Measurements from ENCODE around the gene ZMYND10. TPM values are rescaled to one million over a fixed set of nuclear protein-coding genes. Genes with fewer than 3 reads are reported as not detected.

Gene ZMYND10
- total RNA-seq, 4 donors from 2014 or later: 0.30 to 1.7 (median 1.3) TPM; not detected in 1

DNA sequence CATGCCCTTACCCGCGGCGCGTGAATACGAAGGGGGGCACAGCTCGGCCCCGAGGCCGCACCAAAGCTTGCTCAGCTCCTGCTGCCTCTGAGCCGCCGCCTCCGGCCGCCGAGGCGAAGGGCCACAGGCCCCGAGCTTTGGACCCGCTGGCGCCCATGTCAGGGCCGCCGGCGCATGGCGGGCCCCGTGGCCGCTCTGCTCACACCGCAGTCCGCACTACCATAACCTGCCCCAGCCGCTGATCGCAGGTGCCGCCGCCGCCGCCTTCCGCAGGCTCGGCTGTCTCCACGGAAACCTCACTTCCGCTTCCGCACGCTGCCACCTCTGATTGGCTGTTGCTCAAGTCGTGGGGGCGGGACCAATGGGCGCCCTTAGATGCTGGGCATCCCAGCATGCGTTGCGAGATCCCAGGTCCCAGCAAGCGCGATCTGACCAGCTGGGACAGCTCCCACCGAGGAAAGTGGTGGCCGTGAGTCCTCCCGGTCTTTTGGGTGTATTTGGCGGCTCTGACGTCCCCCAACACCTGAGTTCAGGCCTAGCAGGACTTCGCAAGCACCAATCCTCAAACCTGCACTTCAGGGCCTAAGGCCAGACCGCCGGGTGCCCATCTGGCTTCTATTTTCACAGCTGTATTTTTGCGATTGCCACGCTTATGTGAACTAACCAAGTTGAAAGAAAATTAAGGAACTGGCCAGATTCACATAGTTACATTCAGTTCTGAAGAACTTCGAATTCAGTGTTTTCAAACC, 17.4 kb downstream of the ZMYND10 start, which contains the start of gene TUSC2:
TSS of gene TUSC2 (minus strand) at position 281 of the 749 bp plus-strand sequence. CDS start at position 157, 124 bp downstream.
- TF ChIP-seq, protein P1, sequence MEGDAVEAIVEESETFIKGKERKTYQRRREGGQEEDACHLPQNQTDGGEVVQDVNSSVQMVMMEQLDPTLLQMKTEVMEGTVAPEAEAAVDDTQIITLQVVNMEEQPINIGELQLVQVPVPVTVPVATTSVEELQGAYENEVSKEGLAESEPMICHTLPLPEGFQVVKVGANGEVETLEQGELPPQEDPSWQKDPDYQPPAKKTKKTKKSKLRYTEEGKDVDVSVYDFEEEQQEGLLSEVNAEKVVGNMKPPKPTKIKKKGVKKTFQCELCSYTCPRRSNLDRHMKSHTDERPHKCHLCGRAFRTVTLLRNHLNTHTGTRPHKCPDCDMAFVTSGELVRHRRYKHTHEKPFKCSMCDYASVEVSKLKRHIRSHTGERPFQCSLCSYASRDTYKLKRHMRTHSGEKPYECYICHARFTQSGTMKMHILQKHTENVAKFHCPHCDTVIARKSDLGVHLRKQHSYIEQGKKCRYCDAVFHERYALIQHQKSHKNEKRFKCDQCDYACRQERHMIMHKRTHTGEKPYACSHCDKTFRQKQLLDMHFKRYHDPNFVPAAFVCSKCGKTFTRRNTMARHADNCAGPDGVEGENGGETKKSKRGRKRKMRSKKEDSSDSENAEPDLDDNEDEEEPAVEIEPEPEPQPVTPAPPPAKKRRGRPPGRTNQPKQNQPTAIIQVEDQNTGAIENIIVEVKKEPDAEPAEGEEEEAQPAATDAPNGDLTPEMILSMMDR (IDR thresholded peaks at IDR 0.05): peak in 1 of 5 experiments; percentile 44
- TF ChIP-seq EP300 (IDR thresholded peaks at IDR 0.05): peak; percentile 87 to 89
- peak; percentile 28 to 65 for TF ChIP-seq POLR2A (IDR thresholded peaks at IDR 0.05)
- DNase-seq (ENCODE audit: low spot score in 2 of 2): peak; percentile 98
- Histone ChIP-seq H3K4me3 (peak within 1 kb of the TSS; percentile 78 to 97 (median 90)), H3K36me3 (peaks cover 5 to 55% (median 17%) of the 10 kb centered on the region in 3 donors), H3K9me3 (no peaks in the 10 kb centered on the region), H3K4me1 (peaks cover 0 to 67% (median 21%) of the 10 kb centered on the region in 4 donors), H3K27me3 (no peaks in the 10 kb centered on the region), H3K27ac (peak within 1 kb of the TSS; percentile 57 to 89 (median 86))
- 2 to 5% methylated on average over 30 to 43 of the region's 55 CpGs for WGBS, 2 donors

DNA sequence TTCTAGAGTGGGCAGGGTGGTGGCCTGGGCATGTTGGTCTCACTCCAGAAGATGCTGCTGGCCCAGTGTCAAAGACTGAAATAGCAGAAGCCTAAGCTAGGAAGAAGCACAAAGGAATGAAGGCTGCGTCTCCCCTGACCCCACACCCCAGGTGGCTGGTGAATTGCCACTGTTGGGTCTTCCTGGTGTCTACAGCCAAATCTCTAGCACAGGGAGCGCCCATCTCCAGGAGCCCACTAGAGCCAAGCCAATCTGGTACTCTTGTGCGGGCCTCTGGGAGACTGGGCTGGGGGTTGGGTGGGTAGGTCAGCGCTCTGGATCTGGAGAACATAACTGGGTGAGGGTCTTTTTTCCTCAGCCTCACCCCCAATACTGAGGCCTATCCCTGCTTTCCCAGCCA, 18.4 kb downstream of the ZMYND10 start:
- no peak for DNase-seq (ENCODE audit: low spot score in 2 of 2)
- WGBS, 2 donors: 70 to 75% methylated on average over 4 of the region's 4 CpGs
- Histone ChIP-seq H3K36me3 (peaks cover 5 to 50% (median 17%) of the 10 kb centered on the region in 3 donors), H3K27me3 (no peaks in the 10 kb centered on the region), H3K27ac (peak overlapping the region in 2 of 4 donors; percentile 88 to 89), H3K9me3 (no peaks in the 10 kb centered on the region), H3K4me3 (peak overlapping the region; percentile 78 to 97 (median 90)), H3K4me1 (peaks cover 0 to 70% (median 29%) of the 10 kb centered on the region in 4 donors)
- TF ChIP-seq POLR2A (IDR thresholded peaks at IDR 0.05): no peak

DNA sequence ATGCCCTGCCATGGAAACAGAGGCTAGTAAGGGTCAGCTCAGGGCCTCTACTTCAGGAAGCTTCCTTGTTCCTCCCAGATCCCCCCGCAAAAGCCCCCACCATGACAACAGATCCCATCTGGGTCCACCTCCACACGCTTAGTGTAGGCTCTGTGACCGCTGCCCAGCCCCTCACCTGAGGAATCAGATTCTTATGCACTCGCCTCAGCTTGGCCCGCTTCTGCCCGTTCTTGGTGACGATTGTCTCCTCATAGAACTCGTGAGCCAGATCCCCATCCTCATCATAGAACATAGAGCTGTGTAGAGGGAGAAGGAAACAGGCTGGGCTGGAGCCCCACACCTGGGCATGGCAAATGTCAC, 19.4 kb downstream of the ZMYND10 start:
- H3K27ac ChIP-seq: no peak overlapping the region
- TF ChIP-seq EP300 (IDR thresholded peaks at IDR 0.05) (no peak), POLR2A (IDR thresholded peaks at IDR 0.05) (no peak)
- TF ChIP-seq, protein P1 (IDR thresholded peaks at IDR 0.05): no peak
- peaks cover 5 to 40% (median 13%) of the 10 kb centered on the region in 3 donors for H3K36me3 ChIP-seq
- H3K4me1 ChIP-seq: peaks cover 0 to 72% (median 32%) of the 10 kb centered on the region in 4 donors
- DNase-seq (ENCODE audit: low spot score in 2 of 2): no peak
- no peaks in the 10 kb centered on the region for H3K27me3 ChIP-seq
- 86 to 90% methylated on average over 8 of the region's 8 CpGs for WGBS, 2 donors
- H3K9me3 ChIP-seq: no peaks in the 10 kb centered on the region
- no peak overlapping the region for H3K4me3 ChIP-seq

DNA sequence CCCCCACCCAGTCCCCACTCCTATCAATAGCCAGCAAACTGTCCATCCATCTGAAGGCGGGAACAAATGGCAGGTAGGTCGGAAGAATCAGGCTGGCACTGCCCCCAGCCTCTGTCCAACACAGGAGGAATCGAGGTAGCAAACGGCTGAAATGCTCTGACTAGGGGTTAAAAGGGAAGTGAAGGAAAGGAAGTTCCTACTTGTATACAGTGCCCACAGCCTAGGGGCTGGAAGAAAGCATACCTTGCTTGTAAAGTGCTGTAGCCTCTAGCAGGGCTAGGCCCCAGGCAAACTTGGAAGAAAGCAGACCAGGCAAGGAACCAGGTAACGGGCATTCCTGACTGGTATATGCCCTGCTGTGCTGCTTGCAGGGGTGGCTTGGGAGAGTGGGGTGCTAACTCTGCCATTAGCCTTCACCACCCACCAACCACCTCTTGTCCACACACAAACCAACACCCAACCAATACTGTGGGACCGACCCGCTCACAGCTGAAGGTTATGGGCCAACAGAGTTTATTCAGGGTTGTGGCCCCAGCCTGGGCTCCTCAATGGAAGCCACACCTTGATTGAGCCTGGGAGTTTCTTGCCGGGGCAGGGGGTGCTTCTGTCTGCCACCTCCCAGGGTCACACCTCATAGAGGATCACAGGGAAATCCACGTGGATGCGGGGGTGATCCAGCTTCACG, 19.9 kb downstream of the ZMYND10 start:
- WGBS, 2 donors: 80 to 82% methylated on average over 8 to 11 of the region's 11 CpGs
- Histone ChIP-seq H3K9me3 (no peaks in the 10 kb centered on the region), H3K4me3 (no peak overlapping the region), H3K36me3 (peaks cover 3 to 35% (median 8%) of the 10 kb centered on the region in 3 donors), H3K27ac (peak overlapping the region in 2 of 4 donors; percentile 5 to 99), H3K4me1 (peaks cover 0 to 72% (median 32%) of the 10 kb centered on the region in 4 donors), H3K27me3 (no peaks in the 10 kb centered on the region)
- no peak for DNase-seq (ENCODE audit: low spot score in 2 of 2)
- TF ChIP-seq POLR2A (IDR thresholded peaks at IDR 0.05) (no peak), EP300 (IDR thresholded peaks at IDR 0.05) (no peak)
- TF ChIP-seq, protein P1 (IDR thresholded peaks at IDR 0.05): no peak

DNA sequence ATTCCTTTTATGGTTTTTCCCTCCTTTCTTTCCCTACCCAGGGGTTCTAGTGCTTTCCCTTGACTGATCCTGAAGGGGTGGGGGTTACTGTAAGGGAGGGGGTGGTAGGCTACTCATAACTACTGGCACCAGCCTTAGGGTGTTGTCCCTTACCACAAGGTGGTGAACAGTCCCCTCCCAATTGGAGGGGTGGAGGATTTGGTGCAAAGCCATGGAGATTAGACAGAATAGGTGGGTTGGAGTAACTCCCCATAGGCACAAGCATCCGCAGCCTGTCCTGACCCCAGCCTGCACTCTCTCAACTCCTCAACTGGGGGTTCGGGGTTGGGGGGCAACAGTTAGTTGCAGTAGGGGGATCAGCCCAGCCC, 20.4 kb downstream of the ZMYND10 start:
- DNase-seq (ENCODE audit: low spot score in 2 of 2): no peak
- H3K4me1 ChIP-seq: peaks cover 0 to 77% (median 36%) of the 10 kb centered on the region in 4 donors
- peaks cover 0 to 30% (median 2%) of the 10 kb centered on the region in 3 donors for H3K36me3 ChIP-seq
- WGBS, 2 donors: 73 to 83% methylated on average over 2 of the region's 2 CpGs
- H3K27ac ChIP-seq: peak overlapping the region in 2 of 4 donors; percentile 5 to 99
- TF ChIP-seq EP300 (IDR thresholded peaks at IDR 0.05) (no peak), POLR2A (IDR thresholded peaks at IDR 0.05) (no peak)
- TF ChIP-seq, protein P1 (IDR thresholded peaks at IDR 0.05): no peak
- H3K9me3 ChIP-seq: no peaks in the 10 kb centered on the region
- no peak overlapping the region for H3K4me3 ChIP-seq
- H3K27me3 ChIP-seq: no peaks in the 10 kb centered on the region
